Upper lobe of left lung (tissue), 6 donors: ENCODE measurements around the gene CLDN1. TPM values are rescaled to one million over a fixed set of nuclear protein-coding genes. Genes with fewer than 3 reads are reported as not detected.

ENCODE experiments used
- ATAC-seq, 2 donors: fragments of 200-7000 bp; cut with Tn5 transposase; one replicate each; pipeline ENCODE4 v1.9.1; 2022; ENCODE audit warnings: mild to moderate bottlenecking in 2 of 2, moderate library complexity in 2 of 2; ENCODE audit not compliant: low FRiP score in 2 of 2
- DNase-seq, 2 donors: peaks; one replicate each; pipeline ENCODE4 v3.0.0-alpha.2; 2019 to 2020
- H3K27ac ChIP-seq, 4 donors: fragments of 200-600 bp; sonication (generic); one replicate each; pipeline ENCODE4 v1.5.1; 2016 to 2019
- H3K27me3 ChIP-seq, 4 donors: fragments of 200-600 bp; sonication (generic); one replicate each; pipeline ENCODE4 v1.5.1; 2017 to 2019
- H3K36me3 ChIP-seq, 4 donors: fragments of 200-600 bp; sonication (generic); one replicate each; pipeline ENCODE4 v1.5.1; 2016 to 2019
- H3K4me1 ChIP-seq, 4 donors: fragments of 200-600 bp; sonication (generic); one replicate each; pipeline ENCODE4 v1.5.1; 2018 to 2019
- H3K4me3 ChIP-seq, 4 donors: fragments of 200-600 bp; sonication (generic); one replicate each; pipeline ENCODE4 v1.5.1; 2017 to 2019; ENCODE audit warnings: mild to moderate bottlenecking in 2 of 4, moderate library complexity in 1 of 4
- H3K9me3 ChIP-seq, 4 donors: fragments of 200-600 bp; sonication (generic); one replicate each; pipeline ENCODE4 v1.5.1; 2018 to 2019
- EP300 ChIP-seq, 4 donors: sonication (generic); formaldehyde crosslinking; IDR thresholded peaks; one replicate each; pipeline ENCODE4 v1.5.1; 2017; ENCODE audit warnings: antibody characterized with exemption in 4 of 4, control low read depth in 2 of 4
- POLR2A ChIP-seq, 4 donors: fragments of 450-650 bp; IDR thresholded peaks; one replicate each; pipeline ENCODE4 v1.5.1; 2016 to 2017; ENCODE audit warnings: antibody characterized with exemption in 4 of 4, mild to moderate bottlenecking in 2 of 4
- POLR2AphosphoS5 ChIP-seq, 2 donors: sonication (generic); formaldehyde crosslinking; IDR thresholded peaks; one replicate each; pipeline ENCODE4 v1.5.1; 2017; ENCODE audit warnings: antibody characterized with exemption in 2 of 2
- WGBS, 2 donors: methylation state at CpG; one replicate each; pipeline ENCODE4 v1.1.5; 2017 to 2018; 5-methylcytosine and 5-hydroxymethylcytosine counted together
- total RNA-seq, 6 donors: library from RNA; depleted of rRNA in 4 of 6; stranded (reverse); fragments of >200 nt in 4 of 6; gene quantifications; one replicate each; pipeline versions ENCODE4 v1.1.0 to v1.2.1, GENCODE V29; 2016 to 2021
- TF ChIP-seq, protein P1 (sequence below), 6 experiments: fragments of 450-650 bp in 4 of 6; fragments of 200-600 bp in 2 of 6; sonication (generic) in 2 of 6; IDR thresholded peaks; one replicate each; pipeline ENCODE4 v1.5.1; 2016 to 2019; ENCODE audit warnings: antibody characterized with exemption in 6 of 6
- donor health status: DM: no; HTN: no; CAD: no; lungs with moderate emphysema.
- donor health status: DM: no; HTN: yes; CAD: no; lungs with severe emphysema.

Gene CLDN1
- total RNA-seq, 6 donors from 2014 or later: 2.7 to 26.8 (median 11.2) TPM

DNA sequence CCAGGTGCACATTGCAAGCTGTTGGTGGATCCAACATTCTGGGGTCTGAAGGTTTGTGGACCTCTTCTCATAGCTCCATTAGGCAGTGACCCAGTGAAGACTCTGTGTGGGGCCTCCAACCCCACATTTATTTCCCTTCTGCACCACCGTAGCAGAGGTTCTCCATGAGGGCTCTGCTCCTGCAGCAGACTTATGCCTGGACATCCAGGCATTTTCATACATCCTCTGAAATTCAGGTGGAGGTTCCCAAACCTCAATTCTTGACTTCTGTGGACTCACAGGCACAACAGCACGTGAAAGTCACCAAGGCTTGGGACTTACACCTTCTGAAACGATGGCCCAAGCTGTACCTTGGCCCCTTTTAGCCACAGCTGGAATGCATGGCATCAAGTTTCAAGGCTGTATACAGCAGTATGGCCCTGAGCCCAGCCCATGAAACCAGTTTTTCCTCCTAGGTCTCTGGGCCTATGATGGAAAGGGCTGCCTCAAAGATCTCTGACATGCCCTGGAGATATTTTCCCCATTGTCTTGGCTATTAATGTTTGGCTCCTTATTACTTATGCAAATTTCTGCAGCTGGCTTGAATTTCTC is 30.2 kb downstream of the CLDN1 start:
- ATAC-seq (no peak), DNase-seq (no peak)
- H3K9me3 ChIP-seq: peaks cover 0 to 8% (median 2%) of the 10 kb centered on the region in 4 donors
- H3K4me3 ChIP-seq: no peak overlapping the region
- H3K4me1 ChIP-seq: no peaks in the 10 kb centered on the region
- H3K36me3 ChIP-seq: no peaks in the 10 kb centered on the region
- TF ChIP-seq EP300 (IDR thresholded peaks at IDR 0.05): no peak
- no peak for TF ChIP-seq POLR2AphosphoS5 (IDR thresholded peaks at IDR 0.05)
- TF ChIP-seq, protein P1, sequence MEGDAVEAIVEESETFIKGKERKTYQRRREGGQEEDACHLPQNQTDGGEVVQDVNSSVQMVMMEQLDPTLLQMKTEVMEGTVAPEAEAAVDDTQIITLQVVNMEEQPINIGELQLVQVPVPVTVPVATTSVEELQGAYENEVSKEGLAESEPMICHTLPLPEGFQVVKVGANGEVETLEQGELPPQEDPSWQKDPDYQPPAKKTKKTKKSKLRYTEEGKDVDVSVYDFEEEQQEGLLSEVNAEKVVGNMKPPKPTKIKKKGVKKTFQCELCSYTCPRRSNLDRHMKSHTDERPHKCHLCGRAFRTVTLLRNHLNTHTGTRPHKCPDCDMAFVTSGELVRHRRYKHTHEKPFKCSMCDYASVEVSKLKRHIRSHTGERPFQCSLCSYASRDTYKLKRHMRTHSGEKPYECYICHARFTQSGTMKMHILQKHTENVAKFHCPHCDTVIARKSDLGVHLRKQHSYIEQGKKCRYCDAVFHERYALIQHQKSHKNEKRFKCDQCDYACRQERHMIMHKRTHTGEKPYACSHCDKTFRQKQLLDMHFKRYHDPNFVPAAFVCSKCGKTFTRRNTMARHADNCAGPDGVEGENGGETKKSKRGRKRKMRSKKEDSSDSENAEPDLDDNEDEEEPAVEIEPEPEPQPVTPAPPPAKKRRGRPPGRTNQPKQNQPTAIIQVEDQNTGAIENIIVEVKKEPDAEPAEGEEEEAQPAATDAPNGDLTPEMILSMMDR (IDR thresholded peaks at IDR 0.05): no peak
- no peak for TF ChIP-seq POLR2A (IDR thresholded peaks at IDR 0.05)
- no peak overlapping the region for H3K27ac ChIP-seq
- 75 to 86% methylated on average over 3 of the region's 3 CpGs for WGBS, 2 donors
- no peaks in the 10 kb centered on the region for H3K27me3 ChIP-seq

DNA sequence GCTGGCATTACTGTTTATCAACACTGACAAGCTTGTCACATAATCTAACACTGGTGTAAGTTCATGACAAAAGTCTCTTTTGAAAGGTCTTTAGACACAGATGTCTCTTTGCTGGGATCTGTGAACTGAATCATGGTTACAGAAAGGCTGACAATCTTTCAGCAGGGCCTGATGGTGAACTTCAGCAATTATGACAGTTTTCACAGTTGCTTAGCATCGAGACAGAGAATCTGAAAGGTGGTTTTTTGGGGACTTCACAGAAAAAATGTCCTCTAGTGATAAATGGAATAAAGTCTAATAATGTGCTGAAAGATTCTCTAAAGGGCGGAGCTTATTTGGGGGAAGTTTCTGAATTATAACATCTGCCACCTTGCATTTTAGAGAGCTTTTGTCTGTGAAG is 32.3 kb downstream of the CLDN1 start:
- Histone ChIP-seq H3K27me3 (no peaks in the 10 kb centered on the region), H3K4me1 (no peaks in the 10 kb centered on the region), H3K36me3 (no peaks in the 10 kb centered on the region), H3K27ac (no peak overlapping the region), H3K4me3 (no peak overlapping the region), H3K9me3 (peaks cover 0 to 16% (median 7%) of the 10 kb centered on the region in 4 donors)
- DNase-seq: no peak
- TF ChIP-seq, protein P1 (IDR thresholded peaks at IDR 0.05): no peak
- TF ChIP-seq EP300 (IDR thresholded peaks at IDR 0.05) (no peak), POLR2A (IDR thresholded peaks at IDR 0.05) (no peak), POLR2AphosphoS5 (IDR thresholded peaks at IDR 0.05) (no peak)
- WGBS, 2 donors: 47 to 92% methylated on average over 2 of the region's 2 CpGs
- no peak for ATAC-seq

DNA sequence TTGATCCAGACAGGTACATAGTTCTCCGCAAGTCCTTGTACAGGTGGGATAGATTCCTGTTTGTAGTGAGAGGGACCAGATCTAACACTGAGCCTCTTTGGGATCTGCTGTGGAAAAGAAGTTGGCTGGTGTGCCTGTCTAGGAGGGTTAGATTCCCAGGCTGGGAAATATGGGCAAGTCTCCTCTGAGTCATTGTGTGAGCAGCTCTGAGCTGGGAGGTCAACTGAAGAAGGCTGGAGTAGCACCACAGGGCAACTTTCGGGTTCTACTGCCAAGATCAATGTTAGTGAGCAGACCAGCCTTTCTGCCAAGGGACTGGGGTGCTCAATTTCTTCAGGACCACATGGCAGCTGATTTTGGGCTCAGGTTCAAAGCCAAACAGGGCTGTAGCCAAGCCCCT is 33.4 kb downstream of the CLDN1 start:
- H3K36me3 ChIP-seq: no peaks in the 10 kb centered on the region
- no peak overlapping the region for H3K4me3 ChIP-seq
- no peaks in the 10 kb centered on the region for H3K27me3 ChIP-seq
- DNase-seq (no peak), ATAC-seq (no peak)
- TF ChIP-seq, protein P1 (IDR thresholded peaks at IDR 0.05): no peak
- TF ChIP-seq POLR2A (IDR thresholded peaks at IDR 0.05) (no peak), EP300 (IDR thresholded peaks at IDR 0.05) (no peak), POLR2AphosphoS5 (IDR thresholded peaks at IDR 0.05) (no peak)
- WGBS, 2 donors: 80 to 93% methylated on average over 2 of the region's 2 CpGs
- no peaks in the 10 kb centered on the region for H3K4me1 ChIP-seq
- H3K27ac ChIP-seq: no peak overlapping the region
- H3K9me3 ChIP-seq: peaks cover 0 to 16% (median 8%) of the 10 kb centered on the region in 4 donors

DNA sequence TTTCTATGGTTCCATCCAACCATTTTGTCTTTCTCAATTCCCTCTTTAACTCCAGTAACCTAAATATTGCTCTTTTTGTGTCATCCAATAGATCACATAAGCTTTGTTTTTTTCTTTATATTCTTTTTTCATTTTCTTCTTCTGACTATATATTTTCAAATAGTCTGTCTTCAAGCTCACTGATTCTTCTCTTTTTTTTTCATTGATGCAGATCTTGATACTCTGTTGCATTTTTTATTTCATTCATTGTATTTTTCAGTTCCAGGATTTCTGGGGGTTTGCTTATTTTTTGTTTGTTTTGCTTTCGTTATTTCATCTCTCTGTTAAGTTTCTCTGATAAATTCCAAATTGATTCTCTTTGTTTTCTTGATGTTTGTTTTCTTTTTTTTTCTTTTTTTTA is 36.2 kb downstream of the CLDN1 start:
- DNase-seq: no peak
- no peak overlapping the region for H3K27ac ChIP-seq
- ATAC-seq: no peak
- H3K9me3 ChIP-seq: peaks cover 0 to 8% (median 6%) of the 10 kb centered on the region in 4 donors
- no peaks in the 10 kb centered on the region for H3K27me3 ChIP-seq
- no peak overlapping the region for H3K4me3 ChIP-seq
- WGBS, 2 donors: 76 to 90% methylated on average over 1 of the region's 1 CpG
- H3K4me1 ChIP-seq: peaks cover 0 to 8% (median 6%) of the 10 kb centered on the region in 4 donors
- H3K36me3 ChIP-seq: no peaks in the 10 kb centered on the region
- TF ChIP-seq EP300 (IDR thresholded peaks at IDR 0.05) (no peak), POLR2AphosphoS5 (IDR thresholded peaks at IDR 0.05) (no peak), POLR2A (IDR thresholded peaks at IDR 0.05) (no peak)
- TF ChIP-seq, protein P1 (IDR thresholded peaks at IDR 0.05): no peak
